Liver (tissue), 9 donors: ENCODE results near the gene TESK2. TPM values are rescaled to one million over a fixed set of nuclear protein-coding genes. Genes with fewer than 3 reads are reported as not detected.

Experiments
- DNase-seq: peaks from one replicate; pipeline ENCODE4 v3.0.0-alpha.2; 2017; ENCODE audit warnings: low spot score
- H3K27ac ChIP-seq, 2 donors: one replicate each; pipeline ENCODE4 v1.7.0; 2013; ENCODE audit warnings: inconsistent platforms in 2 of 2, low read length in 2 of 2, control low read depth in 1 of 2, low read depth in 1 of 2, mild to moderate bottlenecking in 1 of 2
- H3K27me3 ChIP-seq, 4 donors: one replicate each; pipeline versions ENCODE4 v1.6.1 to v1.7.0; 2013; ENCODE audit warnings: low read length in 3 of 4, inconsistent platforms in 1 of 4, mild to moderate bottlenecking in 1 of 4, moderate library complexity in 1 of 4; ENCODE audit not compliant: control insufficient read depth in 4 of 4, insufficient read depth in 4 of 4
- H3K36me3 ChIP-seq, 4 donors: one replicate each; pipeline versions ENCODE4 v1.6.1 to v1.7.0; 2013; ENCODE audit warnings: low read length in 3 of 4, mild to moderate bottlenecking in 3 of 4, low read depth in 1 of 4, moderate library complexity in 1 of 4; ENCODE audit not compliant: control insufficient read depth in 4 of 4, insufficient read depth in 3 of 4
- H3K4me1 ChIP-seq, 4 donors: one replicate each; pipeline versions ENCODE4 v1.6.1 to v1.7.0; 2013; ENCODE audit warnings: low read length in 3 of 4, mild to moderate bottlenecking in 3 of 4, moderate library complexity in 1 of 4; ENCODE audit not compliant: control insufficient read depth in 4 of 4, insufficient read depth in 4 of 4
- H3K4me3 ChIP-seq, 3 donors: one replicate each; pipeline versions ENCODE4 v1.6.1 to v1.7.0; 2013; ENCODE audit warnings: low read length in 3 of 3, control low read depth in 1 of 3, low read depth in 1 of 3, mild to moderate bottlenecking in 1 of 3
- H3K9ac ChIP-seq, 2 donors: one replicate each; pipeline ENCODE4 v1.7.0; 2013; ENCODE audit warnings: low read length in 2 of 2, mild to moderate bottlenecking in 2 of 2, moderate library complexity in 2 of 2, control low read depth in 1 of 2, low read depth in 1 of 2
- H3K9me3 ChIP-seq, 4 donors: one replicate each; pipeline versions ENCODE4 v1.6.1 to v1.7.0; 2013; ENCODE audit warnings: low read length in 3 of 4; ENCODE audit not compliant: control insufficient read depth in 4 of 4
- CTCF ChIP-seq: fragments of 150-350 bp; IDR thresholded peaks from 2 replicates; pipeline ENCODE4 v1.5.1; 2017; ENCODE audit warnings: improper control_type of control experiment, low read depth, low read length; ENCODE audit not compliant: missing input control
- EGR1 ChIP-seq, 2 donors: IDR thresholded peaks; 2 replicates each; pipeline ENCODE4 v1.6.1; 2016 to 2018; ENCODE audit warnings: antibody characterized with exemption in 2 of 2, low read depth in 2 of 2
- FOXA1 ChIP-seq: IDR thresholded peaks from 2 replicates; pipeline ENCODE4 v1.6.1; 2016; ENCODE audit warnings: antibody characterized with exemption
- FOXA2 ChIP-seq: IDR thresholded peaks from 2 replicates; pipeline ENCODE4 v1.6.1; 2016; ENCODE audit warnings: antibody characterized with exemption
- GABPA ChIP-seq, 2 donors: IDR thresholded peaks in 1 of 2; conservative IDR thresholded peaks in 1 of 2; 2 replicates each; pipeline ENCODE4 v1.6.1; 2016; ENCODE audit warnings: antibody characterized with exemption in 2 of 2, mild to moderate bottlenecking in 1 of 2, moderate library complexity in 1 of 2
- HNF4A ChIP-seq, 2 donors: conservative IDR thresholded peaks; 2 replicates each; pipeline ENCODE4 v1.6.1; 2016; ENCODE audit warnings: antibody characterized with exemption in 2 of 2, mild to moderate bottlenecking in 2 of 2
- HNF4G ChIP-seq: IDR thresholded peaks from 2 replicates; pipeline ENCODE4 v1.6.1; 2016; ENCODE audit warnings: antibody characterized with exemption
- JUND ChIP-seq, 2 donors: IDR thresholded peaks; 2 replicates each; pipeline ENCODE4 v1.6.1; 2016; ENCODE audit warnings: antibody characterized with exemption in 2 of 2
- MAX ChIP-seq: IDR thresholded peaks from 2 replicates; pipeline ENCODE4 v1.6.1; 2016; ENCODE audit warnings: antibody characterized with exemption
- NR2F2 ChIP-seq: IDR thresholded peaks from 2 replicates; pipeline ENCODE4 v1.6.1; 2016; ENCODE audit warnings: antibody characterized with exemption
- REST ChIP-seq: IDR thresholded peaks from 2 replicates; pipeline ENCODE4 v1.6.1; 2016; ENCODE audit warnings: antibody characterized with exemption, mild to moderate bottlenecking
- RXRA ChIP-seq, 2 donors: IDR thresholded peaks; 2 replicates each; pipeline ENCODE4 v1.6.1; 2017 to 2018; ENCODE audit warnings: antibody characterized with exemption in 2 of 2, mild to moderate bottlenecking in 1 of 2
- TAF1 ChIP-seq: conservative IDR thresholded peaks from 2 replicates; pipeline ENCODE4 v1.6.1; 2016; ENCODE audit warnings: antibody characterized with exemption, mild to moderate bottlenecking
- YY1 ChIP-seq: IDR thresholded peaks from 2 replicates; pipeline ENCODE4 v1.6.1; 2016; ENCODE audit warnings: antibody characterized with exemption, mild to moderate bottlenecking
- WGBS: extraction: QIAGEN DNeasy Blood & Tissue Kit; methylation state at CpG from one replicate; pipeline ENCODE4 v1.1.7; 2013; 5-methylcytosine and 5-hydroxymethylcytosine counted together
- polyA plus RNA-seq, 2 donors: library from polyadenylated mRNA; stranded (reverse) in 1 of 2; unstranded in 1 of 2; fragments of 200-250 nt in 1 of 2; fragments of >200 nt in 1 of 2; fragmentation: Nextera tagmentation in 1 of 2; extraction: Ambion mirVana in 1 of 2; gene quantifications; one replicate each; pipeline versions ENCODE4 v1.2.1 to v1.2.3, GENCODE V29; 2013 to 2015
- total RNA-seq, 2 donors: library from RNA; depleted of rRNA; stranded (reverse); fragments of >200 nt; gene quantifications; one replicate each; pipeline ENCODE4 v1.2.3, GENCODE V29; 2014
- TF ChIP-seq, protein P1 (sequence below): IDR thresholded peaks from 2 replicates; pipeline ENCODE4 v1.6.1; 2016; ENCODE audit warnings: antibody characterized with exemption
- TF ChIP-seq, protein P2 (sequence below): IDR thresholded peaks from 2 replicates; pipeline ENCODE4 v1.6.1; 2016; ENCODE audit warnings: antibody characterized with exemption
- donor health status: healthy.
- donor health status: healthy.
- donor health status: healthy.
- donor health status: healthy.
- donor health status: healthy.

Gene TESK2
- total and polyA plus RNA-seq, 4 donors = 2.4 to 8.2 (median 5.2) TPM

- TF ChIP-seq JUND (IDR thresholded peaks at IDR 0.05) = no peak
- TF ChIP-seq FOXA1 = no peak
- TF ChIP-seq, protein P1, sequence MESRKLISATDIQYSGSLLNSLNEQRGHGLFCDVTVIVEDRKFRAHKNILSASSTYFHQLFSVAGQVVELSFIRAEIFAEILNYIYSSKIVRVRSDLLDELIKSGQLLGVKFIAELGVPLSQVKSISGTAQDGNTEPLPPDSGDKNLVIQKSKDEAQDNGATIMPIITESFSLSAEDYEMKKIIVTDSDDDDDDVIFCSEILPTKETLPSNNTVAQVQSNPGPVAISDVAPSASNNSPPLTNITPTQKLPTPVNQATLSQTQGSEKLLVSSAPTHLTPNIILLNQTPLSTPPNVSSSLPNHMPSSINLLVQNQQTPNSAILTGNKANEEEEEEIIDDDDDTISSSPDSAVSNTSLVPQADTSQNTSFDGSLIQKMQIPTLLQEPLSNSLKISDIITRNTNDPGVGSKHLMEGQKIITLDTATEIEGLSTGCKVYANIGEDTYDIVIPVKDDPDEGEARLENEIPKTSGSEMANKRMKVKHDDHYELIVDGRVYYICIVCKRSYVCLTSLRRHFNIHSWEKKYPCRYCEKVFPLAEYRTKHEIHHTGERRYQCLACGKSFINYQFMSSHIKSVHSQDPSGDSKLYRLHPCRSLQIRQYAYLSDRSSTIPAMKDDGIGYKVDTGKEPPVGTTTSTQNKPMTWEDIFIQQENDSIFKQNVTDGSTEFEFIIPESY = no peak
- no peak for TF ChIP-seq CTCF
- TF ChIP-seq NR2F2 = no peak
- no peak for TF ChIP-seq FOXA2
- no peak for TF ChIP-seq MAX
- no peak for TF ChIP-seq HNF4G
- TF ChIP-seq HNF4A (conservative IDR thresholded peaks at IDR 0.05) = no peak
- TF ChIP-seq, protein P2, sequence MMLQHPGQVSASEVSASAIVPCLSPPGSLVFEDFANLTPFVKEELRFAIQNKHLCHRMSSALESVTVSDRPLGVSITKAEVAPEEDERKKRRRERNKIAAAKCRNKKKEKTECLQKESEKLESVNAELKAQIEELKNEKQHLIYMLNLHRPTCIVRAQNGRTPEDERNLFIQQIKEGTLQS = no peak
- TF ChIP-seq RXRA (IDR thresholded peaks at IDR 0.05) = no peak
- 92% methylated on average over 3 of the region's 3 CpGs for WGBS
Observed at GRCh38 chr1:45337630-45338325, 153.2 kb downstream of the TESK2 start.

GRCh38 chr1:45335855-45336324 is 155.1 kb downstream of the TESK2 start:
- Histone ChIP-seq H3K4me3 (no peak overlapping the region), H3K9me3 (no peaks in the 10 kb centered on the region), H3K27me3 (no peaks in the 10 kb centered on the region), H3K36me3 (peaks cover 0 to 19% (median 3%) of the 10 kb centered on the region in 4 donors), H3K27ac (peak overlapping the region in 1 of 2 donors; percentile 4), H3K4me1 (peaks cover 0 to 18% (median 11%) of the 10 kb centered on the region in 4 donors), H3K9ac (no peak overlapping the region)
- no peak for DNase-seq
- 57% methylated on average over 4 of the region's 4 CpGs for WGBS
- no peak for TF ChIP-seq EGR1 (IDR thresholded peaks at IDR 0.05; ENCODE audit: low read depth in 2 of 2)
- TF ChIP-seq RXRA (IDR thresholded peaks at IDR 0.05) = peak; percentile 38 to 63
- peak; percentile 73 to 76 for TF ChIP-seq HNF4A (conservative IDR thresholded peaks at IDR 0.05)
- TF ChIP-seq MAX = no peak
- TF ChIP-seq, protein P1 = no peak
- TF ChIP-seq TAF1 = no peak
- no peak for TF ChIP-seq YY1
- no peak for TF ChIP-seq CTCF
- no peak for TF ChIP-seq REST
- TF ChIP-seq GABPA (IDR thresholded peaks at IDR 0.05 in 1 of 2, conservative IDR thresholded peaks at IDR 0.05 in 1 of 2) = no peak
- no peak for TF ChIP-seq FOXA2
- TF ChIP-seq HNF4G = peak; percentile 33
- peak; percentile 32 to 44 for TF ChIP-seq JUND (IDR thresholded peaks at IDR 0.05)
- no peak for TF ChIP-seq FOXA1
- TF ChIP-seq, protein P2 = no peak
- TF ChIP-seq NR2F2 = no peak

More at GRCh38 chr1:45337630-45338325, 153.2 kb downstream of the TESK2 start:
- Histone ChIP-seq H3K4me3 (no peak overlapping the region), H3K4me1 (peaks cover 3 to 29% (median 17%) of the 10 kb centered on the region in 4 donors), H3K9me3 (no peaks in the 10 kb centered on the region), H3K27ac (no peak overlapping the region), H3K9ac (no peak overlapping the region), H3K36me3 (peaks cover 0 to 19% (median 8%) of the 10 kb centered on the region in 4 donors), H3K27me3 (no peaks in the 10 kb centered on the region)
- DNase-seq = no peak
